ENCODE measurements around the gene CYTH1. TPM values are rescaled to one million over a fixed set of nuclear protein-coding genes. Genes with fewer than 3 reads are reported as not detected.

The CYTH1 gene
- total RNA-seq, 6 donors from 2014 or later, result 113 to 295 (median 121) TPM

- ATAC-seq (ENCODE audit: low FRiP score in 2 of 2), result no peak
- Histone ChIP-seq H3K36me3 (peaks cover 0 to 11% (median 0%) of the 10 kb centered on the region in 4 donors), H3K27me3 (no peaks in the 10 kb centered on the region), H3K4me3 (no peak overlapping the region), H3K9me3 (no peaks in the 10 kb centered on the region), H3K4me1 (peaks cover 24 to 50% (median 38%) of the 10 kb centered on the region in 4 donors), H3K27ac (peak overlapping the region in 2 of 4 donors; percentile 75 to 83)
- no peak for TF ChIP-seq POLR2AphosphoS5 (IDR thresholded peaks at IDR 0.05)
- TF ChIP-seq EP300 (IDR thresholded peaks at IDR 0.05), result no peak
- TF ChIP-seq, protein P1, sequence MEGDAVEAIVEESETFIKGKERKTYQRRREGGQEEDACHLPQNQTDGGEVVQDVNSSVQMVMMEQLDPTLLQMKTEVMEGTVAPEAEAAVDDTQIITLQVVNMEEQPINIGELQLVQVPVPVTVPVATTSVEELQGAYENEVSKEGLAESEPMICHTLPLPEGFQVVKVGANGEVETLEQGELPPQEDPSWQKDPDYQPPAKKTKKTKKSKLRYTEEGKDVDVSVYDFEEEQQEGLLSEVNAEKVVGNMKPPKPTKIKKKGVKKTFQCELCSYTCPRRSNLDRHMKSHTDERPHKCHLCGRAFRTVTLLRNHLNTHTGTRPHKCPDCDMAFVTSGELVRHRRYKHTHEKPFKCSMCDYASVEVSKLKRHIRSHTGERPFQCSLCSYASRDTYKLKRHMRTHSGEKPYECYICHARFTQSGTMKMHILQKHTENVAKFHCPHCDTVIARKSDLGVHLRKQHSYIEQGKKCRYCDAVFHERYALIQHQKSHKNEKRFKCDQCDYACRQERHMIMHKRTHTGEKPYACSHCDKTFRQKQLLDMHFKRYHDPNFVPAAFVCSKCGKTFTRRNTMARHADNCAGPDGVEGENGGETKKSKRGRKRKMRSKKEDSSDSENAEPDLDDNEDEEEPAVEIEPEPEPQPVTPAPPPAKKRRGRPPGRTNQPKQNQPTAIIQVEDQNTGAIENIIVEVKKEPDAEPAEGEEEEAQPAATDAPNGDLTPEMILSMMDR (IDR thresholded peaks at IDR 0.05), result no peak
- TF ChIP-seq POLR2A (IDR thresholded peaks at IDR 0.05), result no peak
- DNase-seq, result no peak
- 96 to 98% methylated on average over 7 of the region's 7 CpGs for WGBS, 2 donors
Measured at GRCh38 chr17:78788451-78788850, 6.4 kb upstream of the CYTH1 start.

- no peak overlapping the region for H3K27ac ChIP-seq
- 87 to 93% methylated on average over 7 of the region's 7 CpGs for WGBS, 2 donors
- H3K9me3 ChIP-seq, result no peaks in the 10 kb centered on the region
- H3K27me3 ChIP-seq, result no peaks in the 10 kb centered on the region
- no peak overlapping the region for H3K4me3 ChIP-seq
- no peak for DNase-seq
- no peak for TF ChIP-seq EP300 (IDR thresholded peaks at IDR 0.05)
- TF ChIP-seq POLR2A (IDR thresholded peaks at IDR 0.05), result no peak
- no peak for TF ChIP-seq POLR2AphosphoS5 (IDR thresholded peaks at IDR 0.05)
- TF ChIP-seq, protein P1 (IDR thresholded peaks at IDR 0.05), result no peak
- peaks cover 32 to 59% (median 45%) of the 10 kb centered on the region in 4 donors for H3K4me1 ChIP-seq
- no peak for ATAC-seq (ENCODE audit: low FRiP score in 2 of 2)
- peaks cover 0 to 6% (median 0%) of the 10 kb centered on the region in 4 donors for H3K36me3 ChIP-seq
Measured at GRCh38 chr17:78787444-78787843, 5.4 kb upstream of the CYTH1 start.

DNA sequence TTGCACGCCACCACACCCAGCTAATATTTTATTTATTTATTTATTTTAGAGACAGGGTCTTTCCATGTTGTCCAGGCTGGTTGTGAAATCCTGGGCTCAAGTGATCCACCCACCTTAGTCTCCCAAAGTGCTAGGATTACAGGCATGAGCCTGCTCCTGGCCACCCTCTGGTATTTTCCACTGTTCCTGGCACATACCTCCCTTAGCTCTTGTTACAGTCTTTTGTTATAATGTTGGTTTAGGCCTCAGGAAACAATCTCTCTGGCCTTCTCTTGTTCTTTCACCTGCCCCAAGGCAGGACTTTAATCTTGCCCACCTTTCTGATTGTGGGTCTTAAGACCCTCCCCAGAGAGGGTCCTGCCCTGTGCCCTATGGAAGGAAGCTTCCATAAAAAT lies 3.6 kb upstream of the CYTH1 start:
- H3K4me3 ChIP-seq, result no peak overlapping the region
- no peaks in the 10 kb centered on the region for H3K9me3 ChIP-seq
- H3K36me3 ChIP-seq, result peaks cover 0 to 6% (median 0%) of the 10 kb centered on the region in 4 donors
- TF ChIP-seq POLR2AphosphoS5 (IDR thresholded peaks at IDR 0.05), result no peak
- TF ChIP-seq, protein P1 (IDR thresholded peaks at IDR 0.05), result no peak
- TF ChIP-seq POLR2A (IDR thresholded peaks at IDR 0.05), result no peak
- TF ChIP-seq EP300 (IDR thresholded peaks at IDR 0.05), result no peak
- DNase-seq, result no peak
- no peak for ATAC-seq (ENCODE audit: low FRiP score in 2 of 2)
- H3K27me3 ChIP-seq, result no peaks in the 10 kb centered on the region
- peaks cover 31 to 53% (median 42%) of the 10 kb centered on the region in 4 donors for H3K4me1 ChIP-seq
- 83 to 90% methylated on average over 1 of the region's 1 CpG for WGBS, 2 donors
- peak overlapping the region in 1 of 4 donors; percentile 59 for H3K27ac ChIP-seq

GRCh38 chr17:78785011-78785662 lies 3.1 kb upstream of the CYTH1 start:
- Histone ChIP-seq H3K27ac (peak overlapping the region in 2 of 4 donors; percentile 17 to 59), H3K27me3 (no peaks in the 10 kb centered on the region), H3K4me1 (peaks cover 31 to 53% (median 42%) of the 10 kb centered on the region in 4 donors), H3K36me3 (peaks cover 0 to 6% (median 0%) of the 10 kb centered on the region in 4 donors), H3K9me3 (no peaks in the 10 kb centered on the region), H3K4me3 (no peak overlapping the region)
- DNase-seq (no peak), ATAC-seq (ENCODE audit: low FRiP score in 2 of 2) (no peak)
- WGBS, 2 donors, result 80 to 87% methylated on average over 10 to 12 of the region's 12 CpGs
- TF ChIP-seq EP300 (IDR thresholded peaks at IDR 0.05), result no peak
- no peak for TF ChIP-seq POLR2AphosphoS5 (IDR thresholded peaks at IDR 0.05)
- TF ChIP-seq POLR2A (IDR thresholded peaks at IDR 0.05), result no peak
- TF ChIP-seq, protein P1 (IDR thresholded peaks at IDR 0.05), result no peak

DNA sequence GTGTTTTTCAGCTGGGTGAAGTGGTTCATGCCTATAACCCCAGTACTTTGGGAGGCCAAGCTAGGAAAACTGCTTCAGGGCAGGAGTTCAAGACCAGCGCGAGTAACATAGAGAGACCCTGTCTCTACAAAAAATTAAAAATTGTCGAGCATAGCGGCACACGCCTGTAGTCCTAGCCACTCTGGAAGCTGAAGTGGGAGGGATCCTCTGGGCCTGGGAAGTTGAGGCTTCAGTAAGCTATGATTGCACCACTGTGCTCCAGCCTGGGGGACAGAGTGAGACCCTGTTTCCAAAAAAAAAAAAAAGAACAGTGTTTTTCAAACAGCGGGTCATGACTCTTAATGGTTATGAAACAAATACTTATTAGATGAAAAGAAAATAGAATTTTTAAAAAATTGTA lies 2.3 kb upstream of the CYTH1 start:
- Histone ChIP-seq H3K27me3 (no peaks in the 10 kb centered on the region), H3K36me3 (peaks cover 0 to 6% (median 0%) of the 10 kb centered on the region in 4 donors), H3K4me3 (no peak overlapping the region), H3K4me1 (peaks cover 29 to 53% (median 42%) of the 10 kb centered on the region in 4 donors), H3K27ac (peak overlapping the region; percentile 87 to 98 (median 96)), H3K9me3 (no peaks in the 10 kb centered on the region)
- TF ChIP-seq POLR2AphosphoS5 (IDR thresholded peaks at IDR 0.05) (no peak), POLR2A (IDR thresholded peaks at IDR 0.05) (no peak), EP300 (IDR thresholded peaks at IDR 0.05) (no peak)
- TF ChIP-seq, protein P1 (IDR thresholded peaks at IDR 0.05), result no peak
- DNase-seq, result no peak
- WGBS, 2 donors, result 87 to 88% methylated on average over 6 of the region's 6 CpGs
- no peak for ATAC-seq (ENCODE audit: low FRiP score in 2 of 2)

Measured in upper lobe of left lung (tissue), 6 donors.